Measurements from ENCODE around the gene EP400. TPM values are rescaled to one million over a fixed set of nuclear protein-coding genes. Genes with fewer than 3 reads are reported as not detected.

The EP400 gene
- total and polyA plus RNA-seq, 2 of the 8 experiments (the other 6 are each of a cell fraction or from before 2014, with no cell fraction given): 13.1 to 69.7 TPM

GRCh38 chr12:131920157-131920508, 29.6 kb upstream of the EP400 start:
- H4K5ac ChIP-seq (ENCODE audit: insufficient read length, low read depth, low read length): no peak overlapping the region
- TF ChIP-seq EZH2 (IDR thresholded peaks at IDR 0.05; ENCODE audit: low read depth, low read length, severe bottlenecking): no peak

More at GRCh38 chr12:131920157-131920508, 29.6 kb upstream of the EP400 start:
- Histone ChIP-seq H3K9me3 (ENCODE audit: insufficient read depth in 2 of 2, low read depth in 1 of 2, low read length in 1 of 2) (no peaks in the 10 kb centered on the region), H2BK12ac (ENCODE audit: low read depth, low read length) (no peak overlapping the region), H3K36me3 (ENCODE audit: control insufficient read depth in 2 of 4, insufficient read depth in 4 of 4, low read length in 3 of 4) (peaks cover 7 to 38% (median 20%) of the 10 kb centered on the region in 4 experiments), H3K4me1 (replicated peaks in 1 of 4; ENCODE audit: control insufficient read depth in 3 of 4, insufficient read depth in 4 of 4, low read length in 3 of 4) (no peaks in the 10 kb centered on the region), H2AK5ac (ENCODE audit: low read depth, low read length) (no peak overlapping the region), H3K23ac (ENCODE audit: insufficient read length) (no peak overlapping the region), H2BK5ac (ENCODE audit: low read depth, low read length) (no peak overlapping the region; the same call in 1 of the 2 replicates), H3K4ac (replicated peaks; ENCODE audit: insufficient read length, low read depth, low read length) (no peak overlapping the region), H2AFZ (ENCODE audit: low read length) (no peak overlapping the region), H3K23me2 (ENCODE audit: low read depth, low read length) (peaks cover 4% of the 10 kb centered on the region; the same call in 1 of the 2 replicates), H2BK120ac (replicated peaks; ENCODE audit: low read depth, low read length) (no peak overlapping the region), H3K56ac (replicated peaks; ENCODE audit: insufficient read length, low read depth, low read length) (no peak overlapping the region), H3K4me3 (ENCODE audit: extremely low read depth in 1 of 4, insufficient read depth in 2 of 4, low read depth in 3 of 4, low read length in 4 of 4) (no peak overlapping the region), H3K27me3 (replicated peaks in 1 of 4; ENCODE audit: control insufficient read depth in 3 of 4, extremely low read depth in 1 of 4, insufficient read depth in 3 of 4, low read length in 3 of 4) (no peaks in the 10 kb centered on the region), H3K9ac (replicated peaks in 1 of 4; ENCODE audit: extremely low read depth in 1 of 4, low read depth in 3 of 4, low read length in 3 of 4) (no peak overlapping the region), H3K4me2 (ENCODE audit: insufficient read depth in 1 of 2, low read depth in 2 of 2, low read length in 2 of 2) (no peak overlapping the region), H3K79me1 (ENCODE audit: low read depth, low read length) (no peaks in the 10 kb centered on the region), H4K91ac (replicated peaks; ENCODE audit: insufficient read length, low read length) (no peak overlapping the region), H2BK15ac (ENCODE audit: low read length) (no peak overlapping the region), H4K8ac (ENCODE audit: extremely low read depth, insufficient read depth, low read length) (no peak overlapping the region; the same call in 1 of the 2 replicates), H3K27ac (ENCODE audit: low read depth, low read length) (no peak overlapping the region), H2BK20ac (ENCODE audit: low read length) (no peak overlapping the region), H4K20me1 (replicated peaks in 1 of 2; ENCODE audit: control insufficient read depth in 1 of 2, insufficient read depth in 2 of 2, low read length in 2 of 2) (peaks cover 0 to 11% of the 10 kb centered on the region in 2 experiments), H3K79me2 (ENCODE audit: control insufficient read depth in 1 of 2, insufficient read depth in 2 of 2, low read length in 2 of 2) (no peaks in the 10 kb centered on the region), H3K14ac (ENCODE audit: insufficient read length) (no peak overlapping the region), H3K18ac (ENCODE audit: extremely low read depth, low read length) (no peak overlapping the region)
- ChIA-PET POLR2A (ENCODE audit: partially characterized antibody) (interaction anchor here (1.8 to 4.8 kb wide), 3 partner anchors 8 to 66 kb away, joined by 4 to 33 read pairs (median 27); partner anchors contain the start of gene PUS1), CTCF (ENCODE audit: partially characterized antibody) (interaction anchor here (0.9 to 1.2 kb wide), 2 partner anchors 10 to 123 kb away, joined by 3 to 4 read pairs; no protein-coding TSS in a partner anchor)
- DNase-seq (ENCODE audit: low read depth in 1 of 2, low spot score in 2 of 2) (no peak), FAIRE-seq (no peak)
- WGBS, 2 experiments (ENCODE audit: extremely low coverage in 1 of 2, insufficient coverage in 1 of 2, insufficient read length in 1 of 2, insufficient replicate concordance in 2 of 2, low coverage in 1 of 2, low lambda C conversion rate in 2 of 2, missing lambda C conversion rate in 1 of 2): 95% methylated on average over 14 of the region's 14 CpGs; no CpG with 5 or more reads in 1 of the 2 experiments

Data from H1 (cell line).